Heart right ventricle (tissue), 16 donors: Measurements from ENCODE around the gene TMEM121B. TPM values are rescaled to one million over a fixed set of nuclear protein-coding genes. Genes with fewer than 3 reads are reported as not detected.

Experiments used
- ATAC-seq, 8 donors: fragments of 200-7000 bp; cut with Tn5 transposase; one replicate each; pipeline ENCODE4 v1.9.1; 2020; ENCODE audit warnings: mild to moderate bottlenecking in 8 of 8, moderate library complexity in 8 of 8, moderate number of reproducible peaks in 1 of 8
- DNase-seq, 2 donors: peaks; one replicate each; pipeline ENCODE4 v3.0.0-alpha.2; 2020
- H3K27ac ChIP-seq, 10 donors: fragments of 200-600 bp; sonication (generic) in 2 of 10; one replicate each; pipeline versions ENCODE4 v1.5.0 to v1.8.0; 2020 to 2022; ENCODE audit warnings: mild to moderate bottlenecking in 3 of 10
- H3K27me3 ChIP-seq, 7 donors: fragments of 200-600 bp; one replicate each; pipeline ENCODE4 v1.8.0; 2021 to 2022; ENCODE audit warnings: mild to moderate bottlenecking in 2 of 7
- H3K36me3 ChIP-seq, 9 donors: fragments of 200-600 bp; sonication (generic) in 1 of 9; one replicate each; pipeline versions ENCODE4 v1.5.0 to v1.8.0; 2020 to 2022; ENCODE audit warnings: mild to moderate bottlenecking in 2 of 9
- H3K4me1 ChIP-seq, 9 donors: fragments of 200-600 bp; sonication (generic) in 1 of 9; one replicate each; pipeline versions ENCODE4 v1.5.0 to v1.8.0; 2020 to 2022; ENCODE audit warnings: mild to moderate bottlenecking in 4 of 9
- H3K4me3 ChIP-seq, 10 donors: fragments of 200-600 bp; sonication (generic) in 2 of 10; one replicate each; pipeline versions ENCODE4 v1.5.0 to v1.8.0; 2020 to 2022; ENCODE audit warnings: mild to moderate bottlenecking in 7 of 10, moderate library complexity in 2 of 10
- H3K9me3 ChIP-seq, 11 donors: fragments of 200-600 bp in 10 of 11; sonication (generic) in 2 of 11; one replicate each; pipeline versions ENCODE4 v1.5.0 to v1.8.0; 2013 to 2022; ENCODE audit warnings: mild to moderate bottlenecking in 2 of 11, control low read depth in 1 of 11, moderate library complexity in 1 of 11
- CTCF ChIP-seq, 9 donors: fragments of 200-600 bp; sonication (generic) in 2 of 9; IDR thresholded peaks; one replicate each; pipeline versions ENCODE4 v1.5.0 to v1.8.0; 2021 to 2022; ENCODE audit warnings: antibody characterized with exemption in 9 of 9, mild to moderate bottlenecking in 5 of 9, moderate library complexity in 1 of 9
- WGBS, 2 donors: extraction: QIAGEN DNeasy Blood & Tissue Kit; methylation state at CpG; one replicate each; pipeline ENCODE4 v1.1.7; 2013; ENCODE audit warnings: inconsistent platforms in 1 of 2; 5-methylcytosine and 5-hydroxymethylcytosine counted together
- intact Hi-C, 10 donors: fragments of 100-400 bp; cut with DNase I; formaldehyde crosslinking; loops; one replicate each; pipeline versions ENCODE4 v1.11.1 to v1.14.2; 2022
- polyA plus RNA-seq, 2 donors: library from polyadenylated mRNA; stranded (reverse); fragments of 200-250 nt; gene quantifications; one replicate each; pipeline ENCODE4 v1.2.3, GENCODE V29; 2013
- total RNA-seq, 10 donors: library from RNA; stranded (reverse); fragmentation: NEBNext Ultra II Directional in 3 of 10; extraction: Animal tissue kit (Norgen Biotek cat#: 25700) in 3 of 10; gene quantifications; one replicate each; pipeline versions ENCODE4 v1.2.1 to v1.2.4, GENCODE V29; 2021 to 2023
- donor health status: Arrhythmogenic right ventricular cardiomyopathy.
- donor health status: ischemic (EF 13 %, LVEDD 7.1; RV severe dilation, severe dysfunction).
- donor health status: healthy with polysubstance abuse.
- donor health status: DM: no; HTN: yes; CAD: no.
- donor health status: DM: no; HTN: no; CAD: no.
- donor health status: ischemic (EF 25% LVEDD 6.9; RV normal size, moderate dysfunction).
- donor health status: ischemic (EF 25% LVEDD 5.7; RV mildly dilated, moderate dysfunction).
- donor health status: healthy.
- donor health status: DM: yes; HTN: yes; CAD: no.
- donor health status: Ischemic cardiomyopathy.
- donor health status: ischemic (EF 35%, LVEDD 5.7; RV mildly dilated, moderate dysfunction).
- donor health status: nonischemic (EF 11% LVEDD 7.7; RV severe dilation, severe dysfunction).
- donor health status: DM: yes; HTN: yes; CAD: no.
- donor health status: PGD.
- donor health status: ischemic (EF 29% LVEDD 5.4; RV normal size, mild dysfunction).
- donor health status: nonischemic (EF 23%, LVEDD 6.1; RV moderate dilation, normal function).

TMEM121B gene
- total and polyA plus RNA-seq, 12 donors = 0.41 to 3.3 (median 1.9) TPM

GRCh38 chr22:17120711-17121232, 388 bp downstream of the TMEM121B start:
- TF ChIP-seq CTCF (IDR thresholded peaks at IDR 0.05) = no peak
- ATAC-seq = peak in 1 of 8 donors; percentile 10
- intact Hi-C loops = loop anchor here in 8 of 10 donors (1.0 to 5.0 kb wide), 6 partner anchors 12 to 52 kb away; partner anchors contain the start of gene HDHD5 (in 4 of the 8)
- H3K9me3 ChIP-seq = no peaks in the 10 kb centered on the region
- H3K4me1 ChIP-seq = peaks cover 3 to 50% (median 23%) of the 10 kb centered on the region in 9 donors
- H3K27ac ChIP-seq = peak overlapping the region in 8 of 10 donors; percentile 39 to 82 (median 68)
- DNase-seq = no peak
- 0 to 1% methylated on average over 30 to 70 of the region's 70 CpGs for WGBS, 2 donors
- peak overlapping the region; percentile 58 to 80 (median 68) for H3K4me3 ChIP-seq
- peaks cover 0 to 31% (median 0%) of the 10 kb centered on the region in 7 donors for H3K27me3 ChIP-seq
- no peaks in the 10 kb centered on the region for H3K36me3 ChIP-seq

GRCh38 chr22:17120281-17120680, 879 bp downstream of the TMEM121B start:
- peak in 1 of 9 donors; percentile 5 for TF ChIP-seq CTCF (IDR thresholded peaks at IDR 0.05)
- Histone ChIP-seq H3K27ac (no peak overlapping the region), H3K9me3 (no peaks in the 10 kb centered on the region), H3K4me3 (peak overlapping the region in 7 of 10 donors; percentile 64 to 80 (median 69)), H3K4me1 (peaks cover 3 to 54% (median 23%) of the 10 kb centered on the region in 9 donors), H3K27me3 (peaks cover 0 to 31% (median 0%) of the 10 kb centered on the region in 7 donors), H3K36me3 (no peaks in the 10 kb centered on the region)
- intact Hi-C loops = loop anchor here in 8 of 10 donors (2.0 to 5.0 kb wide), 5 partner anchors 33 to 52 kb away; partner anchors contain the start of gene HDHD5 (in 4 of the 8)
- WGBS, 2 donors = 2 to 5% methylated on average over 38 to 45 of the region's 45 CpGs
- ATAC-seq = peak in 5 of 8 donors; percentile 13 to 54 (median 44)
- DNase-seq = peak; percentile 61 to 71

DNA sequence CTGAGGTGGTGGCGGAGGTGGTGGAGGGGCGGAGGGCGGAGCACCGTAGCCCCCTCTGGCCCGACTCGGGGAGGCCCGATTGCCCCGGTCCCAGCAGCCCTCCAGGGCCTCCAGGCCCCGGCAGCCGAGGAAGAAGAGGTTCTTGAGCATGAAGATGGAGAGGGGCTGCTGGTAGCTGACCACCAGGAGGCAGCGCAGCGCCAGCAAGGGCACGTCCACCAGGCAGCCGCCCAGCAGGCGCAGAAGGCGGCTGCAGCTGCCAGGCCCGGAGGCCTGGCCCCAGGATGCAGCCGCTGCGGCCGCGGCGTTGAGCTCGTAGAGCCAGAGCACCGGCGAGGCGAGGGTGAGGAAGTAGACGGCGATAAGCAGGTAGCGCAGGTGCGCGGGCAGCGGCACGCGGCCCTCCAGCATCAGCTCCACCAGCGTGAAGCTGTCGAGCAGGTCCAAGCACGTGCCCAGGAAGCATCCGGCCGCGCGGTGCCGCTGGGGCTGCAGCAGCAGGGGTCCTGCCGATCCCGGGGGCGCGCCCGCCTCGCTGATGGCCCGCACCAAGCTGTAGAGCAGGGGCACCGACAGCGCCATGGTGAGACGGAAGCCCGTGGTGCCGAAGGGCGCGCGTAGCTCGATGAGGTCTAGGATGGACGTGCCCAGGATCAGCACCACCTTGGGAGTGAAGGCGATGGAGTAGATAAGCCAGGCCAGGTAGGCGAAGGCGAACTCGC, 1.5 kb downstream of the TMEM121B start:
- DNase-seq (peak in 1 of 2 donors; percentile 66), ATAC-seq (peak in 4 of 8 donors; percentile 27 to 55 (median 40))
- peak; percentile 7 to 65 (median 52) for TF ChIP-seq CTCF (IDR thresholded peaks at IDR 0.05)
- 39 to 43% methylated on average over 63 of the region's 63 CpGs for WGBS, 2 donors
- H3K4me3 ChIP-seq = peak overlapping the region in 2 of 10 donors; percentile 22 to 39
- H3K4me1 ChIP-seq = peaks cover 3 to 61% (median 23%) of the 10 kb centered on the region in 9 donors
- peaks cover 0 to 31% (median 0%) of the 10 kb centered on the region in 7 donors for H3K27me3 ChIP-seq
- H3K9me3 ChIP-seq = no peaks in the 10 kb centered on the region
- no peaks in the 10 kb centered on the region for H3K36me3 ChIP-seq
- intact Hi-C loops = loop anchor here in 8 of 10 donors (2.0 to 10.0 kb wide), 6 partner anchors 32 to 53 kb away; partner anchors contain the start of gene HDHD5 (in 4 of the 8)
- no peak overlapping the region for H3K27ac ChIP-seq

GRCh38 chr22:17118342-17118741, 2.8 kb downstream of the TMEM121B start:
- Histone ChIP-seq H3K4me3 (no peak overlapping the region), H3K27me3 (peaks cover 0 to 31% (median 0%) of the 10 kb centered on the region in 7 donors), H3K27ac (peak overlapping the region in 1 of 10 donors; percentile 81), H3K9me3 (no peaks in the 10 kb centered on the region), H3K4me1 (peaks cover 3 to 73% (median 23%) of the 10 kb centered on the region in 9 donors), H3K36me3 (no peaks in the 10 kb centered on the region)
- TF ChIP-seq CTCF (IDR thresholded peaks at IDR 0.05) = no peak
- DNase-seq (no peak), ATAC-seq (no peak)
- intact Hi-C loops = loop anchor here in 2 of 10 donors (5.0 to 10.0 kb wide), 2 partner anchors 46 to 54 kb away; no protein-coding TSS in a partner anchor
- 72 to 87% methylated on average over 4 of the region's 4 CpGs for WGBS, 2 donors
